Neural cell (in vitro differentiated cells): ENCODE data around the gene AMBN.

Source experiments
- EZH2 ChIP-seq: fragments of 200-600, 300-800 bp; shearing (Covaris generic), sonication (generic); IDR thresholded peaks from 2 replicates; pipeline ENCODE4 v1.6.1; 2014; ENCODE audit warnings: antibody characterized with exemption, low read length, borderline replicate concordance, mild to moderate bottlenecking; ENCODE audit not compliant: insufficient read depth, poor library complexity, severe bottlenecking
- MXI1 ChIP-seq: fragments of 450-650 bp; conservative IDR thresholded peaks from 2 replicates; pipeline ENCODE4 v1.6.1; 2014; ENCODE audit warnings: antibody characterized with exemption, mild to moderate bottlenecking; ENCODE audit not compliant: poor library complexity, severe bottlenecking
- POLR2AphosphoS5 ChIP-seq: IDR thresholded peaks from 2 replicates; pipeline ENCODE4 v1.6.1; 2012
- RAD21 ChIP-seq: fragments of 450-650 bp; conservative IDR thresholded peaks from 2 replicates; pipeline ENCODE4 v1.6.1; 2014; ENCODE audit warnings: antibody characterized with exemption, mild to moderate bottlenecking, moderate library complexity
- TAF1 ChIP-seq: IDR thresholded peaks from 2 replicates; pipeline ENCODE4 v1.6.1; 2012; ENCODE audit warnings: low read depth
- TF ChIP-seq, protein P1 (sequence below): fragments of 450-650 bp; IDR thresholded peaks from 2 replicates; pipeline ENCODE4 v1.5.1; 2014; ENCODE audit warnings: antibody characterized with exemption, mild to moderate bottlenecking, moderate library complexity; ENCODE audit not compliant: poor library complexity, severe bottlenecking

DNA sequence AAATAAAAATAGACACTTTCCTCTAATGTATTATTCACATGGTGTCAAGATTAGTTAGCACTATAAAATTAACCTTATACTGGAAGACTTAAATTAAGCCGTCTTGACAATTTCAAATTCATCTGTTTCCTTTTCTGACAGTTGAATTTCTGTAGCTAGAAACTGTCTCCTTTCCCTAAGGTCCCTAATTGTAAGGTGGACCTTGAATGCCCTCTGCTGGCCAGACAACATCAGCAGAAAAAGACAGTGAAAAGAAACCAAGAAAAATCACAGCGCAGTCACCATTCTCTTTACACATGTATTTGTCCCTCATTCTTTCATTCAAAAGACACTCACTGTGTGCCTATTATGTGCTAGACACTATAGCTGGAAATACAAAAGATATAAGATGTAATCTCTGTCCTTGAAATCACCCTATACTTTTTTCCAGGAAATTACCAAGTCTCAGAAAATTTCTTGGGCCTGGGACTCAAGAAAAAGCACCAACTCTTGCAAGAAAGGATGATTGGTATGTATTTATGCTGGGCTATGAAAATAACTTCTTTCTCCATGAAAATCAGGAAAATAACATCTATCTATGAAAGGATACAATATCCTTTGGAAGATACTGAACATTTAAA is 32.7 kb upstream of the AMBN start:
- TF ChIP-seq, protein P1, sequence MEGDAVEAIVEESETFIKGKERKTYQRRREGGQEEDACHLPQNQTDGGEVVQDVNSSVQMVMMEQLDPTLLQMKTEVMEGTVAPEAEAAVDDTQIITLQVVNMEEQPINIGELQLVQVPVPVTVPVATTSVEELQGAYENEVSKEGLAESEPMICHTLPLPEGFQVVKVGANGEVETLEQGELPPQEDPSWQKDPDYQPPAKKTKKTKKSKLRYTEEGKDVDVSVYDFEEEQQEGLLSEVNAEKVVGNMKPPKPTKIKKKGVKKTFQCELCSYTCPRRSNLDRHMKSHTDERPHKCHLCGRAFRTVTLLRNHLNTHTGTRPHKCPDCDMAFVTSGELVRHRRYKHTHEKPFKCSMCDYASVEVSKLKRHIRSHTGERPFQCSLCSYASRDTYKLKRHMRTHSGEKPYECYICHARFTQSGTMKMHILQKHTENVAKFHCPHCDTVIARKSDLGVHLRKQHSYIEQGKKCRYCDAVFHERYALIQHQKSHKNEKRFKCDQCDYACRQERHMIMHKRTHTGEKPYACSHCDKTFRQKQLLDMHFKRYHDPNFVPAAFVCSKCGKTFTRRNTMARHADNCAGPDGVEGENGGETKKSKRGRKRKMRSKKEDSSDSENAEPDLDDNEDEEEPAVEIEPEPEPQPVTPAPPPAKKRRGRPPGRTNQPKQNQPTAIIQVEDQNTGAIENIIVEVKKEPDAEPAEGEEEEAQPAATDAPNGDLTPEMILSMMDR, result peak; percentile 74
- no peak for TF ChIP-seq TAF1
- peak; percentile 82 for TF ChIP-seq RAD21
- no peak for TF ChIP-seq EZH2
- no peak for TF ChIP-seq MXI1
- TF ChIP-seq POLR2AphosphoS5, result no peak
